HG02571 (cell line): ENCODE results near the gene MAP2.

Experiments
- ATAC-seq: cut with Tn5 transposase; IDR thresholded peaks from one replicate; pipeline ENCODE4 v1.9.1; 2021; ENCODE audit warnings: mild to moderate bottlenecking, moderate library complexity; ENCODE audit not compliant: unreplicated experiment

MAP2 gene, protein sequence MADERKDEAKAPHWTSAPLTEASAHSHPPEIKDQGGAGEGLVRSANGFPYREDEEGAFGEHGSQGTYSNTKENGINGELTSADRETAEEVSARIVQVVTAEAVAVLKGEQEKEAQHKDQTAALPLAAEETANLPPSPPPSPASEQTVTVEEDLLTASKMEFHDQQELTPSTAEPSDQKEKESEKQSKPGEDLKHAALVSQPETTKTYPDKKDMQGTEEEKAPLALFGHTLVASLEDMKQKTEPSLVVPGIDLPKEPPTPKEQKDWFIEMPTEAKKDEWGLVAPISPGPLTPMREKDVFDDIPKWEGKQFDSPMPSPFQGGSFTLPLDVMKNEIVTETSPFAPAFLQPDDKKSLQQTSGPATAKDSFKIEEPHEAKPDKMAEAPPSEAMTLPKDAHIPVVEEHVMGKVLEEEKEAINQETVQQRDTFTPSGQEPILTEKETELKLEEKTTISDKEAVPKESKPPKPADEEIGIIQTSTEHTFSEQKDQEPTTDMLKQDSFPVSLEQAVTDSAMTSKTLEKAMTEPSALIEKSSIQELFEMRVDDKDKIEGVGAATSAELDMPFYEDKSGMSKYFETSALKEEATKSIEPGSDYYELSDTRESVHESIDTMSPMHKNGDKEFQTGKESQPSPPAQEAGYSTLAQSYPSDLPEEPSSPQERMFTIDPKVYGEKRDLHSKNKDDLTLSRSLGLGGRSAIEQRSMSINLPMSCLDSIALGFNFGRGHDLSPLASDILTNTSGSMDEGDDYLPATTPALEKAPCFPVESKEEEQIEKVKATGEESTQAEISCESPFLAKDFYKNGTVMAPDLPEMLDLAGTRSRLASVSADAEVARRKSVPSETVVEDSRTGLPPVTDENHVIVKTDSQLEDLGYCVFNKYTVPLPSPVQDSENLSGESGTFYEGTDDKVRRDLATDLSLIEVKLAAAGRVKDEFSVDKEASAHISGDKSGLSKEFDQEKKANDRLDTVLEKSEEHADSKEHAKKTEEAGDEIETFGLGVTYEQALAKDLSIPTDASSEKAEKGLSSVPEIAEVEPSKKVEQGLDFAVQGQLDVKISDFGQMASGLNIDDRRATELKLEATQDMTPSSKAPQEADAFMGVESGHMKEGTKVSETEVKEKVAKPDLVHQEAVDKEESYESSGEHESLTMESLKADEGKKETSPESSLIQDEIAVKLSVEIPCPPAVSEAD (N-terminal part only)

DNA sequence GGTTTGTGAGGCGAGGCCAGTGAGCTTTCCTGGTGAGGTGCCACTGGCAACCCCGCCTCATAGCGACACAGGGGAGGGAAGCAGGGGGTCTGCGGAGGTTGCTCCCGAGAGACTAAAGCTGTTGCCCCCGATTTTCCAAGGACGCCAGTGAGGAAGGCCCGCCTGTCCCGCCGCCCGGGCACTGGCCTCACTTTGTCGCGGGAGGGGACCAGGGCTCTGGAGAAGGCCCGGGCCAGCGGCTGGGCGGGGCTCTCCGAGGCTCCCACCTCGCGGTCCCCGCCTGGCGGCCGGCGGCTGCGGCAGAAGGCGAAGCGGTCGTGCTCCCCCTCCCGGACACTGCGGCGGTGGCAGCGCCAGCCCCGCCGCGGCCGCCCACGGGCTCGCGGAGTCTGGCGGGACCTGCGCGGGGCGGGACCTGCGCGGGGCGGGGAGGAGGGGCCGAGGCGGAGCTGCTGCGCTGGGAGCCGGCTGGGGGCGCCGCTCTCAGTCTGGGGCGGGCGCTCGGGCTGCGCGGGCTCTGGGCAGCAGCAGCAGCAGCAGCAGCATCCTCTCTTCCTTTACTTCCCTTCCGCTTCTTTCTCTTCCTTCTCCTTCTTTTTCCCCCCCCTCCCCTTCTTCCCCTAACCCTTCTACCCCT is at the start of gene MAP2:
MAP2 (plus strand) TSS at position 486 of the 637 bp plus-strand sequence. CDS start 229,124 bp downstream, outside the sequence.
- peak; percentile 98 for ATAC-seq

DNA sequence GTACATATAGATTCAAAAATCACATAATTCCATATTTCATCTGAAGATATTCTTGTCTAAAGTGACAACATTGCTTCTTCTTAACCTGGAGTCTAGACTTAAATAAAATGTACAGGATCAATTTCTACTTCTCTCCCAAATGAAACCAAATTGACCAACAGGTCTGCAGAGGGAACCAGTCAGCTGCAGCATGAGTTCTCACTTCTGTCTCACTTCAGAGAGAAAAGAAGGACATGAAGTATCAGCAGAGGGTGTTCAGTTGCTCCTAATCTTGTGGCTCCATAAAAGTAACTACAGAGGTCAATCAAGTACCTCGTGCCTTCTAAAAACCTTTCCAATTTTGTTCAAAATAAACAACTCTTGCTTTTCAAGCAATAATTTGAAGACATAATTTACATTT is 47.2 kb upstream of the MAP2 start:
- ATAC-seq: no peak

DNA sequence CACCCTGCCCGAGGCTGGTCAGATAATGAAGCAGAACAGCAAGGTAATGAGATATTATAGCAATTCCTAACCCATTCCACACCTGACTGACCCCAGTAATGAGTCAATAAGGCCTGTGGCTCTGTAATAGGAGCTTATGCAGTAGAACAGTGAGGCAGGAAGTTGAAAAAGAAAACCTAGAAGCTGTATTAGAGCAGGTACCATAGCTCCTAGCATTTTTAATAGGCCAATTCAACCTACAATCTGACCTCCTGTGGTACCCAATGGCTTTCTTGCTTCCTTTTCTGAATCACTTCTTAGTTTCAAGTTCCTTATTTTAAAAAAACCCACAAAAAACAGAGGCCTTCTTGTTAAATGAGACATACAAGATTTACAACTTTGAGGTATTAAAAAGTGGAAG is 43.6 kb upstream of the MAP2 start:
- ATAC-seq: peak; percentile 84

DNA sequence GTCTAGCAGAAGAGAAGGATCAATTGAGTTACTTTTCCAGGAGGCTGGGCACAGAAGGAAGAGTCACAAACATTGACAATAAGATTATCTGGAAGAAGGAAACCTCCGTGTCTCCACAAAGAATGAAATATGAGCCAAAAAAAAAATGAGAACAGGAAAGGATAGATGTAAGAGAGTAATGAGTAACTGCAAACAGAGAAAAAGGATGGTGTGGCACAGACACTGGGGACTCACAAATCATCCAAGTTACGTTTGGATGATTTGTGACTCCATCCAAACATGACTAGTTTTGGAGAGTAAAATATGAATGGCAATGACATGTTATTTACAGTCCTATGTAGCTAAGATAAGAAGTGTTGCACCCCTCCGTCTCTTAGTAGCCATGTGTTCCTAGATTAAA is 42.8 kb upstream of the MAP2 start:
- ATAC-seq: no peak

DNA sequence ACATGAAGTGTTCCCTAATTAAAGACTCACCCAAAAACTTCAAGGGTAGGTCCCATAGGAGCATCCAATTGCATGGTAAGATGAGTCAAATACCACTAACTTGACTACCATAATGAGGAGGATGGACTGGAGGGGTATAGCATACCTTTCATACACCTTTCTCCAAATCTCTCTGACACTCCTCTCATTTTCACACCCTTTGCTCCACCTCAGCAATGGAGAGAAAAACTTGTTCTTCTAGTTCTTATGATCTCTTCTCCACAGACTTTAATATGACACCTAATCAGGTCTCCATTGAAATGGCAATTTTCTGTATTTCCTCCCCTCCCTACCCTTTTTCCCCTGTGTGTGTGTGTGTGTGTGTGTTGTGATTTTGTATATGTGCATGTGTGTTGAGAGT is 41.1 kb upstream of the MAP2 start:
- no peak for ATAC-seq

DNA sequence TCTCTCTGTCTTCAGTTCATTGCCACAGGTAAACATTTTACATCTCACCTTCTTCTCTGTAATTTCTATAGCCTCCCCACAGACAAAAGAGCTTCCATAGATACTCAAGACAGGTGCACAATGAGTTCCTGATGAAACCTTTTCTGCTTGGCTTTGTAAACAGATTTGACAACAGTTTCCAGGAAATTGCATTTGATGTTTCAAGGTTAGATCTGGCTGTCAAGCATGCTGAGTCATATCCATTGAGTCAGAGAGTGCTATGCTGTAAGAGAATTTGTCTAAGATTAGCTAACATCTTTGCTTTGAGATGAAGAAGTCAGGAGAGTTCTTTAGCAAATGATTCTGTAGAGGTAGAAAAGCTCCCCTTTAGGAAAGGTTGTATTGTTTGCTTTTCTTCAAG is 40.6 kb upstream of the MAP2 start:
- no peak for ATAC-seq

DNA sequence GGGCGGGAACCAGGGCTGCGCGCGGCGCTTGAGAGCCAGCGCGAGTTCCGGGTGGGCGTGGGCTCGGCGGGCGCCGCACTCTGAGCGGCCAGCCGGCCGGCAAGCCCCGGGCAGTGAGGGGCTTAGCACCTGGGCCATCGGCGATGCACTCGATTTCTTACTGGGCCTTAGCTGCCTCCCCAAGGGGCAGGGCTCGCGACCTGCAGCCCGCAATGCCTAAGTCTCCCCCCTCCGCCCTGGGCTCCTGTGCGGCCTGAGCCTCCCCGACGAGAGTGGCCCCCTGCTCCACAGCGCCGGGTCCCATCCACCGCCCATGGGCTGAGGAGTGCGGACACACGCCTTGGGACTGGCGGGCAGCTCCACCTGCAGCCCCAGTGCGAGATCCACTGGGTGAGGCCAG is 36.5 kb upstream of the MAP2 start:
- no peak for ATAC-seq

DNA sequence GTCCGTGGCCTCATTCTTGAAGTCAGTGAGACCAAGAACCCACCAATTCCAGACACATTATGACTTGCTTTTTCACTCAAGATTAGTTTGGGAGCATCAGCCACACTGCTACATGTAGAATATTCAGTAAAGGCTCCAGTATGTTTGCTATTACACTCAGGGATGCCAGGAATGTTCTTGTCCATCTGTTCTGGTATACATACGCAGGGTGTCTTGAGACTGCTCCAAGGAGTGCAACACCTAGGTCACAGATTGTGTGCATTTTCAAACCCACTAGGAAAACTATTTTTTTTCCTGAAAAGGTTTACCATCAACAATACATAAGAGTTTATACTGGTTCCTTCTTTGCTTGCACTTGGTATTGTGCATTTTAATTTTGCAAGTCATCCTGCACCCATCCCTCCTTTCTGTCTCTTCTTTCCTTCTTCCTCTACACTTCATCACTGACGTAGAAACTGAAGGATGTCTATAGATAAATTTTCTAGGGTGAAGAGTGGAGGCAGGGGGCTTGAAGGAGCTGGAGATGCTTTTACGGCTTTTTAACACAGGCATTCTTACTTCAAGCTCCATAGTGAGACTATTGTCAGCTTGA is 35.3 kb upstream of the MAP2 start:
- no peak for ATAC-seq

DNA sequence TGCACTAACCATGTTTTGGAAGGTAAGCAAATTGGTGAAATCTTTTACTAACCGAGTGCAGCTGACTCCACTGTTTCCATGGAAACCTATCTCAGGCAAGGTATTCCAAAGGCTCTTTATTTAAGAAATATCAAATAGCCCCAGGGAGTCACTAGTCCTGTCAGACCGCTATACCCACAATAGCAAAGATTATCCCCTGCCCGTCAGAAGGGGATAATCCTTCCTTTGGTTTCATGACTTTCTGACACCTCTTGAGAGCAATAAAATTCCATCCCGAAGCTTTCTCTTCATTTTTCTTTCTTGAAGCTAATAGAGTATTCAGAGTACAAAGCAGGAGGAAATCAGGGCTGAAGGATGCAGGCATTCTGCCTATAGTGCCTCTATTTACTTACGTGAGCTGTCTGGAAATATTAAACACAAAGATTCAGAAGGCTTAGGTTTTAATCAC is 34.7 kb upstream of the MAP2 start:
- no peak for ATAC-seq

DNA sequence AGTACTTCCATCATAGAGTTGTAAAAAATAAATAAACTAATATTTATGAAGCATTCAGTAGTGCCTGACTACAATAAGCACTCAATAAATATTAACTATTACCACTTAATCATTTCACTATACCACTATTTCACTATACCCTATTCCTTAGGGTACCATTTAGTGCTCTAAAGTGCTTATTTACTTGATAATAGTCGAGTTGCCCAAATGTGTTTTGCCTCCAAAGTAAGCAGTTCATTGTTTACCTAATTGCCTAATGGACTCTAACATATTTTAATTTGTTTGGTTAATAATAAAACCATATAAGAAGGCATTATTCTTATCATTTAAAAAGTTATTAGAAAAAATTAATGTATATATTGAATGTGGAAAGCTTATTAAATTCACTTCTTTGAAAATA is 33.0 kb upstream of the MAP2 start:
- ATAC-seq: no peak

DNA sequence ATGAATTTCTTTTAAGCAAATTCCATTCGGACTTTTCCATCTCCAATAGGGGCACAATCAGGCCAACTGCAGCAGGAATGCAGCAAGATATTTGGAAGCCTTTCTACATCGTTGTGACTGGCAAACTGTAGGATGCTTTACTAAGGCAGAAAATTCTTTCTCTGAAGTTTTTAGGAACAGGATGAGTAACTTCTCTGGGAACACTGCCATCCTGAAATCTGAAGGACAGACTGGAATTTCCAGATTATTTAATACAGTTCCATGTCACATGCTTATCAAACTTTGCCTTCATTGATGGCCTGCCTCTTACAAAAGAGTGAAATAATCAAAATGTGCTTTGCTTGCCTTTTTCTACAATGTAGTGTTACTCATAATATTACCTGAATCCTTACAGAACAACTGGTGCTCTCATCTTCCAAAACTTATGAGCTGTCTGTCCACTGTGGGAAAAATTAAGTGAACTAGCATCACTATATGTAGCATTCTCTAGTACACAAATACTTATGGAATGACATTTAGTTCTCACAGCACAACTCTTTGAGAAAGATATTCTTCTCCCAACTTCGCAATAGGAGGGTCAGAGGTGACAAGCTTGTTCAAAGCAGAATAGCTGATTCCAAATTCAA is 32.0 kb upstream of the MAP2 start:
- ATAC-seq: no peak

DNA sequence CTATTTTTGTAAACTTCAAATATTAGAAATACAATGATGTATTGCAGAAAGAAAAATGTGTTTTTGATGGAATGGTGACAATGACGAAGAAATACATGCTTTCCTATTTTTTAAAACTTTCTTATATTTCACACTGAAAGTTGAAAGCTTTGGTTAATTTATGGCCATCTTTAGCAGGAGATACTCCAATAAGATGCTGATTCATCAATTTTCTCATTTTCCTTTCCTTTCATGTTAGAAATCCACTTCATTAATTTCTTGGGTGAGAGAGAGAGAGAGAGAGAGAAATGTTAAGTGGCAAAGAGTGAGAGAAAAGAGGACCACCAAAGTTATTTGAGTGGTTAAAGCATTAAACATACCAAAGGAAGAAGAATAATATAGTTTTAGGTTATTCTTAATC is 28.6 kb upstream of the MAP2 start:
- no peak for ATAC-seq

DNA sequence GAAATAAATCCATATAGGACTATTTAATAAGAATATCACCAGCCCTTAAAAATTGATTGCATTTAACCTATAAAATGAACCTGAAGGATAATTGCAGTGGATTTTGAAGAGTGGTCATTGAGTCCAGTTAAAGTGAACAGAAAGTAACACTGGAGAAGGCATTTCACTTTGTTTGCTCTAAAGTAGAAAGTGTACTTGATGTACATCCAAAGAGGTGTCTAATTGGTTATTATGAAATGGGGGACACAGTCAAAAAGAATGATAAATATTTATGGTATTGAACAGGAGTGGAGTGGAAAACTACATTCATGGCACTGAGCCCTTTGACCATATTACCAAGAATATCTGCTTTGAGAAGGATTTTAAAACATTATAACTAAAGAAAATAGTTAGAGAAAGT is 28.2 kb upstream of the MAP2 start:
- no peak for ATAC-seq

DNA sequence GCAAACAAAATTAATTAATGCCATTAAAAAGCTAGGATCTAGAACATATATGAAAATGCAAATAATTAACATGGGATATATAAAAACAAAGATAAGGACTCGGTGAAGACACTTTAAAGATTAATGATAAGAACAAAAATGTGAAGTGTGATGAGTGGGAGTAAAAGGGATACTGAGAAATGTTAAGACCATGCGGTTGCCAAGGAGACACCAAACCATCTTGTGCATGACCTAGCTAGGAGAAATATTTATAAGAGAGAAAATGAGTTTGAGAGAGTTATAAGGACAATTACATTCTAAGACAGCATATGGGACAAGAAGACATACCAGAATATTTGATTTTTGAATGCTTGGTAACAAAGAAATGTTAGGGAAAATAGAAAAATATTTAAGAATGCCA is 25.4 kb upstream of the MAP2 start:
- ATAC-seq: no peak

DNA sequence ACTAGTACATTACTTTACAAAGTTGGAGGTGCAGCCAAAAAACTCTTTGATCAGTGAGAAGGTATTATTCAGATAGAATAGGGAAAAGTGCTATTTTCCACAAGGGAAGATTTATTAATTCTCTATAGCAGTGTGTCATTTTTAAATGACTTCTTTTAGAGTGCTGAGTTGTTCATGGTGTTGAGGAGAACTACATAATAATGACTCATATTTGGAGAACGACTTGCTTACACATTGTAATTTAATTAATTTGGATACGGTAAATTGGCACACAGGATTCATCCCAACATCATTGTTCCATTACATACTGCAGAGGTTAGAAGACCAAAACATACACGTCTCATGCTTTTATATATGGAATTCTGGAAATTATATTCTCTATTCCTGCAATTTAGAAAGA is 22.1 kb upstream of the MAP2 start:
- no peak for ATAC-seq

DNA sequence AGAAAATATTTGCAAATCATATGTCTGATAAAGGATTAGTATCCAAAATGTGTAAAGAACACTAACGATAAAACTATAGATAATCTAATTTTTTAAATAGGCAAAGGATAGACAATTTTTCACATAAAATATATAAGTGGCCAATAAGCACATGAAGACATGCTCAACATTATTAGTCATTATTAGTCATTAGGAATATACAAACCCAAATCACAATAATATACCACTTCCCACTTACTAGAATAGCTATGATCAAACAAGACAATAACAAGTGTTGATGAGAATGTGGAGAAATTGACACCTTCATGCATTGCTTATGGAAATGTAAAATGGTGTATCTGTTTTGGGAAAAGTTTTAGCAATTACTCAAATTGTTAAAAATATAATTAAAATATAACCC is 12.6 kb upstream of the MAP2 start:
- no peak for ATAC-seq

DNA sequence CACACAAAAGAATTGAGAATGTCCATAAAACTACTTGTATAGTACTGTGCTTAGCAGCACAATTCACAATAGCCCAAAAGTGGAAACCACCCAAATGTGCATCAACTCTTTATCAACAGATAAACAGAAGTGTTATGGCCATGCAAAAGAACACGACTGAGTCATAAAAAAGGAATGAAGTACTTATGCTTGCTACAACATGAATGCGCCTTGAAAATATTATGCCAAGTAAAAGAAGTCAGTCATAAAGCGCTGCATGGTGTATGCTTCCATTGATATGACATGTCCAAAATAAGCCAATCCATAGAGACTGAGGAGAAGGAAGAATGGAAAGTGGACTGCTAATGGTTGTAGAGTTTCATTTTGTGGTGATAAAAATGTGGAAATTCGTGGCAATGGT is 12.1 kb upstream of the MAP2 start:
- ATAC-seq: no peak

DNA sequence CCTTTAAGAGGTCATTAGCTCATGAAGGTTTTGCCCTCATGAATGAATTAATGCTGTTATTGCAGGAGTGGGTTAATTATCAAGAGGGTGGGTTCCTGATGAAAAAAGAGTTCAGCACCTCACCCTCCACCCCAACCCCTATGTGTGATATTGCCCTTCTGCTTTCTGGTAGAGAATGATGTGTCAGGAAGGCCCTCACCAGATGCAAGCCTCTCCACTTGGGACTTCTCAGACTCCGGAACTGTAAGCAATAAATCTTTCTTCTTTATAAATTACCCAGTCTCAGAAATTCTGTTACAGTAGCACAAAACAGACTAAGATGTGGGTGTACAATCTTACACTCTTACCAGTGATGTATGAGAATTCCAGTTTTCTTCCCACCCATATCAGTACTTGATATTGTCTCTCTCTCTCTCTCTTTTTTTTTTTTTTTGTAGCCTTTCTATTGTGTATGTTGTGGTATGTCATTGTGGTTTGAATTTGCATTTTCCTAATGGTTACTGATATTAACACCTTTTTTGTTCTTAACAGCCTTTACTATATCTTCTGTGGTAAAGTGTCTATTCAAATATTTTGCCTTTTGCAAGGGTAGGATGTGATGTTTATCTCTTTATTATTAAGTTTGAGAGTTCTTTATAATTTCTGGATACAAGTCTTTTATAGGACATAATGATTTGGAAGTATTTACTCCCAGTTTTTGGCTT is 10.4 kb upstream of the MAP2 start:
- ATAC-seq: no peak

DNA sequence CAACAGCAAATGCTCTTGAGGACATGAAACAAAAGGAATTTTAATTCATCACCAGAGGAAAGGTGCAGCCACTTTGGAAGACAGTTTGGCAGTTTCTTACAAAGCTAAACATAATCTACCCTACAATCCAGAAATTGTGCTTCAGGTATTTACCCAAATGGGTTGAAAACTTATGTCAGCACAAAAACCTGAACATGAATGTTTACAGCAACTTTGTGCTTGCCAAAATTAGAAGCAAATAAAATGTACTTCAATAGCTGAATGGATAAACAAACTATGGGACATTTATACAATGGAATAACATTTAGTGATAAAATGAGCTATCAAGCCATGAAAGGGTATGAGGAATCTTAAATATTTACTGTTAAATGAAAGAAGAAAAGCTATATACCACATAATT is 6.9 kb upstream of the MAP2 start:
- no peak for ATAC-seq
